ENCODE results near the gene CDV3.

CDV3 gene

GRCh38 chr3:133608388-133608787, 34.9 kb downstream of the CDV3 start:
- no peak for DNase-seq

- no peak for DNase-seq
These were observed 36.5 kb downstream of the CDV3 start for GRCh38 chr3:133610031-133610430.

GRCh38 chr3:133611534-133611933, 38.0 kb downstream of the CDV3 start:
- DNase-seq = no peak

GRCh38 chr3:133620066-133620784, 46.7 kb downstream of the CDV3 start:
- DNase-seq = no peak

GRCh38 chr3:133627789-133628188, 54.3 kb downstream of the CDV3 start:
- DNase-seq = no peak

GRCh38 chr3:133629146-133629545, 55.7 kb downstream of the CDV3 start:
- DNase-seq = no peak

- DNase-seq = no peak
These were observed 60.0 kb downstream of the CDV3 start for GRCh38 chr3:133633439-133633838.

Data from NCI-H1092 treated with DMSO at 0.1 percent for 48 hours (cell line).